DOHH2 (cell line): Measurements from ENCODE around the gene ZNF335.

ENCODE experiments used
- EZH2phosphoT487 ChIP-seq: fragments of 200-600 bp; sonication (generic); IDR thresholded peaks from 2 replicates; pipeline ENCODE4 v1.6.1; 2017; ENCODE audit warnings: borderline replicate concordance, mild to moderate bottlenecking, antibody characterized with exemption, low read length, moderate library complexity, mixed read lengths
- TF ChIP-seq, protein P1 (sequence below): fragments of 200-600 bp; sonication (generic); IDR thresholded peaks from one replicate; pipeline ENCODE4 v1.5.1; 2014; ENCODE audit warnings: antibody characterized with exemption, mild to moderate bottlenecking, low read depth, low read length; ENCODE audit not compliant: poor library complexity, severe bottlenecking

DNA sequence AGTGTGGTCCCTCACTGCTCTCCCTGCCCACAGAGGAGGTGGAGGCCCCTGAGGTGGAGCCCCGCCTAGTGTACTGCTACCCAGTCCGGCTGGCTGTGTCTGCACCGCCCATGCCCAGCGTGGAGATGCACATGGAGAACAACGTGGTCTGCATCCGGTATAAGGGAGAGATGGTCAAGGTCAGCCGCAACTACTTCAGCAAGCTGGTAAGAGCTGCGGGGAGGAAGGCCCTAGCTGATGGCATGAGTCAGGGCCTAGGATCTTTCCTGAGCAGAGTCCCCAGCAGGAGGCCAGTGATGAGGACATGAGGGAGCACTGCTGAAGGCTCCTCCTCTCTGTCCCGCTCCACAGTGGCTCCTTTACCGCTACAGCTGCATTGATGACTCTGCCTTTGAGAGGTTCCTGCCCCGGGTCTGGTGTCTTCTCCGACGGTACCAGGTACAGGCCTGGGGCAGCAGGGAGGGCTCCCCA lies 26.3 kb downstream of the ZNF335 start:
- TF ChIP-seq, protein P1, sequence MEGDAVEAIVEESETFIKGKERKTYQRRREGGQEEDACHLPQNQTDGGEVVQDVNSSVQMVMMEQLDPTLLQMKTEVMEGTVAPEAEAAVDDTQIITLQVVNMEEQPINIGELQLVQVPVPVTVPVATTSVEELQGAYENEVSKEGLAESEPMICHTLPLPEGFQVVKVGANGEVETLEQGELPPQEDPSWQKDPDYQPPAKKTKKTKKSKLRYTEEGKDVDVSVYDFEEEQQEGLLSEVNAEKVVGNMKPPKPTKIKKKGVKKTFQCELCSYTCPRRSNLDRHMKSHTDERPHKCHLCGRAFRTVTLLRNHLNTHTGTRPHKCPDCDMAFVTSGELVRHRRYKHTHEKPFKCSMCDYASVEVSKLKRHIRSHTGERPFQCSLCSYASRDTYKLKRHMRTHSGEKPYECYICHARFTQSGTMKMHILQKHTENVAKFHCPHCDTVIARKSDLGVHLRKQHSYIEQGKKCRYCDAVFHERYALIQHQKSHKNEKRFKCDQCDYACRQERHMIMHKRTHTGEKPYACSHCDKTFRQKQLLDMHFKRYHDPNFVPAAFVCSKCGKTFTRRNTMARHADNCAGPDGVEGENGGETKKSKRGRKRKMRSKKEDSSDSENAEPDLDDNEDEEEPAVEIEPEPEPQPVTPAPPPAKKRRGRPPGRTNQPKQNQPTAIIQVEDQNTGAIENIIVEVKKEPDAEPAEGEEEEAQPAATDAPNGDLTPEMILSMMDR: no peak
- TF ChIP-seq EZH2phosphoT487: no peak
